Sciatic nerve (tissue), 2 donors: ENCODE data around the gene GUCY2C. TPM values are rescaled to one million over a fixed set of nuclear protein-coding genes. Genes with fewer than 3 reads are reported as not detected.

ENCODE experiments used
- ATAC-seq: fragments of 200-7000 bp; cut with Tn5 transposase; one replicate; pipeline ENCODE4 v1.9.1; 2020; ENCODE audit warnings: mild to moderate bottlenecking, moderate library complexity
- DNase-seq: peaks from one replicate; pipeline ENCODE4 v3.0.0-alpha.2; 2020; ENCODE audit warnings: low spot score
- intact Hi-C: fragments of 100-400 bp; cut with DNase I; formaldehyde crosslinking; loops from one replicate; pipeline ENCODE4 v1.14.2; 2022
- total RNA-seq: library from RNA; stranded (reverse); fragmentation: NEBNext Ultra II Directional; extraction: Animal tissue kit (Norgen Biotek cat#: 25700); gene quantifications from one replicate; pipeline ENCODE4 v1.2.1, GENCODE V29; 2021
- donor health status: DM: no; HTN: no; CAD: no.
- donor health status: DM: no; HTN: no; CAD: no.

The GUCY2C gene
- total RNA-seq, 1 donor from 2014 or later = not detected

DNA sequence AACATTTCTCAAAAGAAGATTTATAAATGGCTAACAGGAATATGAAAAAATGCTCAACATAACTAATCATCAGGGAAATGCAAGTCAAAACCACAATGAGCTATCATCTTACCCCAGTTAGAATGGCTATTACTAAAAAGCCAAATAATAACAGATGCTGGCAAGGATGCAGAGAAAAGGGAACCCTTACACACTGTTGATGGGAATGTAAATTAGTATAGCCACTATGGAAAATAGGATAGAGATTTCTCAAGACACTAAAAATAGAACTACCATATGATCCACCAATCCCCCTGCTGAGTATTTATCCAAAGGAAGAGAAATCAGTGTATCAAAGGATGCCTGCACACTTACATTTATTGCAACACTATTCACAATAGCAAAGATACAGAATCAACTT, 58.3 kb downstream of the GUCY2C start:
- ATAC-seq (no peak), DNase-seq (no peak)
- intact Hi-C loops = no loop called here

DNA sequence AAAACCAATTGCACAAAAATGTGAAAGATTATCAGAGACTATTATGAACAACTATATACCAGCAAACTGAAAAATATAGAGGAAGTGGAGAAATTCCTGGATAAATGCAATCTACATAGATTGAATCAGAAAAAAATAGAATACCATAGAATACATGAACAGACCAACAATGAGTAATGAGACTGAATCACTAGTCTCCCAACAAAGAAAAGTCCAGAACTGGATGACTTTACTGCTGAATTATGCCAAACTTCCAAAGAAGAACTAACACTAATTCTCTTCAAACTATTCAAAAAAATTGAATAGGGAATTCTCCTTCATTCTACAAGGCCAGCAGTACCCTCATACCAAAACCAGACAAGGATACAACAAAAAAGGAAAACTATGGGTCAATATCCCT, 60.6 kb downstream of the GUCY2C start:
- DNase-seq = no peak
- intact Hi-C loops = no loop called here
- no peak for ATAC-seq

DNA sequence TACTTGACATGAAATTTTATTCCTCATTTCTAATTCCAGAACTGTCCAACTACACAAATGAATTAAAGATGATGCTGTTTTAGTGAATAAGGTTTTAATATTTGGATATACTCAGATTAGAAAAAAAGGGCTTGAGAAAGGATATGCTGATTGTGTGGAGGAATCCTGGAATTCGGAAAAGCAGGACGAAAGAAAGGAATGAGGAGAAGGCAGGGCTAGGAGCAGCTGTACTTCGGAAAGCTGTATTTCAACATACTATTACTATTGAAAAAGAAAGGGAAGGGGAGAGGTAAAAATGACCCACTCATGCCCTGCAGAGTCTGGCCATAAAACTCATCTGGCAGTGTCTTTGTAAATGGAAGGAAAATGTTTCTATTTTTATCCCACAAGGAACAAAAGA, 65.6 kb downstream of the GUCY2C start:
- no peak for ATAC-seq
- no peak for DNase-seq
- intact Hi-C loops = no loop called here

DNA sequence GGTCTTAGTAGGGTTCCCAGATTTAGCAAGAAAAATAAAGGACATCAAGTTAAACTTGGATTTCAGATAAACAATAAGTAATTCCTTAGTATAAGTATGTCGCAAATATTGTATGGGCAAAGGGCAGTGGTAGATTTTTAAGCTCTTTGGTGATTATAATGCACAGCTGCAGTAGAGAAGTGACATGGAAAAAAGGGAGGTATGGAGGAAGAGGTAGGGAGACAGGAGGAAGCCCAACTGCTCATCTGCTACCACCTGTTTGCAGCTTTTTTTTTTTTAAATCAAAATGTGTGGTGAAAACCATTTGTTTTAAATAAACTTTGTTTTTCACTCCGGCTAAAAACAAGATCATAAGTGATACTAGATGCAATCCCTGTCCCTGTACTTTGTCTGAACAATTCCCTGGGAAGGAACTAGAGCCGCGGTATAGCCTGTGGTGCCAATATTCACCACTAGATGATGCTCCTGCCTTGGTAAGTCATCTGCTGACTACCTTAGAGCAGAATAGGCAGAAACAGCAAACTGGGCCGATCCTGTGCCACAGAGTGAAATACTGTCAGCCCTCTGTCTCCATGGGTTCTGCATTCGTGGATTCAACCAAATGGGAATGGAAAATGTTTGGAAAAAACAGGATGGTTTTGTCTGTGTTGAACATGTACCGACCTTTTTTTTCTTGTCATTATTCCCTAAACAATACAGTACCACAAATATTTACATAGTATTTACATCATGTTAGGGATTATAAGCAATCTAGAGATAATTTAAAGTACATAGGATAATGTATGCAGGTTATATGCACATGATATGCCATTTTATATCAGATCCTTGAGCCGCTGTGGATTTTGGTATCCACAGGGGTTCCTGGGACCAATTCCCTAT, 66.3 kb downstream of the GUCY2C start:
- ATAC-seq (peak; percentile 97), DNase-seq (peak; percentile 79)
- intact Hi-C loops = no loop called here

DNA sequence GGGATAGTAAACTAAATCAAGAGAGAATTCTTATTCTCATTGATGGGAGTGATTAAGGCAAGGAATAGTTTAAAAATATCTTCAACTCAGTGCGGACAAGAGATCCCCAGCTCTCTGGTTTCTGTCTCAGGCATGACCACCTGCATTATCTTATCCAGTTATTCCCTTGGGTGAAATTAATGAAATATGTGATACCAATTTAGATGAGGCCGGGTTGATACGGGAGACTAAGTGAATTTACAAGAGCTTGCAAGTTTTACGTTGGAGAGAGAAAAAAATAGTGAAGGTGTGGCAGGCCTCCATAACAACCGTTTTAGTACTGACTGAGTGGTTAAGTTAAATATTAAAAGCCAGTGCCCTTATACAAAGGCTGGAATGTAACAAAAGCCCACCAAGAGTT, 67.6 kb downstream of the GUCY2C start:
- intact Hi-C loops = no loop called here
- DNase-seq = no peak
- no peak for ATAC-seq

DNA sequence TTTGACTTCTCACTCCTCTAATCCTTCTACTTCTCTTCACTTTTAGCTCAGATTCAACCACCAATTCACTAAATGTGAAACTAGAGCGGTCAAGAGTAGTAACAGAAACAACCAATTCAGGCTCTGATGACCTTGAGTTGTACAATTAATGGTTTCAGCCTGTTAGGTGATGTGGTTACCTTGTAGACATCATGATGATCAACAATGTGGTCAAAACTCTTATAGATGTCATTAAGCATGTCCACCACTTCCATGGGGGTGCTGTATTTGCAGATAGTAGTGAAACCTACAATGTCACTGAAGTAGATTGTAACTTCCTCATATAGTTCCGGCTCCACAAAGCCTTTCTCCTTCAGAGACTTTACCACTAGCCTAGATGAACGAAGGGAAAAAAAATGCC, 74.6 kb downstream of the GUCY2C start:
- DNase-seq = no peak
- intact Hi-C loops = no loop called here
- ATAC-seq = no peak

DNA sequence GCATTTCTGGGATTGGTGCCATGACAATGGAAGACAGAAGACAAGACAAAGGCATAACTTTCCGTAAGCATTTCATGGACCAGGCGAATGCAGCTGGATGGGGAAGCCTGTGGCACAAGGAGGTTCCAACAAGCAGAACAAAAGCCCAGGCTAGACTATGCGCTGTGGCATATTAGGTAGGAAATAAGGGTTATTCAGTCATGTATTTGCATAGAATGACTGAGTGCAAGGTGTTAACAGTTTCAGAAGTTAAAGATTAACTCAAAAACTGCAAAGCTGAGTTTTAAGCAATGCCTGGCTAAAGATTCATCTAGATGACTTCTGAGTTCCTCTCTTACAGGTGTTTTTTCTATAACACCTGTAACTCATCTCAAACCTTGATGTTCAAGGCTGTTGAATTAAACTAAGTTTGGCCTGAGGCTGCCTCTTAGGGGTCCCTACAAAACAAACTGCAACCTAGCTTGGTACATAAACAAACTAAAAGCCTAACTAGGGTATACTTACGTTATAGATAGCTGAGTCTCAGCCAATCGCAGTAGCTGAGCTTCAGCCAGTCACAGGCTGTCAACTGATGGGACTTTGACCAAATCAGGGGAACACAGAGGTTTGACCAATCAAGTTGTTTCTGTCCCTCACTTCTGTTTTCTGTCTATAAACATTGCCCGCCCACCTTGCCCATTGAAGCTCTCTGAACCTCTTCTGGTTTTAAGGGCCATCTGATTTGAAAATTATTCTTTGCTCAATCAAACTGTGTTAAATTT, 76.5 kb downstream of the GUCY2C start:
- intact Hi-C loops = no loop called here

DNA sequence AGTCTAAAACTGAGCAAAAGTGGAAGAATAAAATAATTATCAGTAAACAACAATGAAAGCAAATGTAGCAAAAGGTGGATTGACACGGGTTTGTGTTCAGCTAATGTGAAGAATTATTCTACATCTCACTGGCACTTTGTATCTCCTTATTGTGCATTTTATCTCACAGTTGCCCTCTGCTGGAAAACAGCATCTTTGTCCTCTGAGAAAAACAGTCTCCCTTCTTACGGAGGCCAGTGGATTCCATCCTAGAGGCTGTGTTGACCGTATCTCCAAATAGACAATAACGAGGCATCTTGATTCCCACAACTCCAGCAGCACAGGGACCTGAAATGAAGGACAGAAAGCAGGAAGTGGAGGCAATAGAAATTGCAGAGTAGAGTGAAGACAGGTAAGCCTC, 77.4 kb downstream of the GUCY2C start:
- DNase-seq (no peak), ATAC-seq (no peak)
- intact Hi-C loops = no loop called here

More for the DNA sequence above, 76.5 kb downstream of the GUCY2C start:
- DNase-seq (no peak), ATAC-seq (no peak)

DNA sequence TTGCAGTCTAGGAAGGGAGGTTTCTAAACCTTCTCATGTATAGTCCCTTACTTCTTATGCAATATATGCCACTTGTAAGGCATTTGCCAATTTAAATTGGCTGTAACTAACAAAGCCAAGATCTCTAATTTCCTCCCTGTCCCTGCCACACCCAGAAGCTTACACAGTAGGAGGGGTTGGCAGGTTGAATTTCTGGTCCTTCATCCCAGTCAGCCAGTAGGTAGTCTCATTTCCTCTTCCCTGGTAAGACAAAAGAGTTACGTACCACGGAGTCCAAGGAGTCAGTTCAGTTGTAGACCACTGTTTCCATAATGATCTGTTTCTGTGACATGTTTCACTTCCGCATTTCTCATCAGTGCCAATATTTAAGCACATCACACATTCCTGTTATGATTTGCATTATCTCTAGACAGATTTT, 81.7 kb downstream of the GUCY2C start:
- intact Hi-C loops = no loop called here
- DNase-seq (no peak), ATAC-seq (peak; percentile 32)

DNA sequence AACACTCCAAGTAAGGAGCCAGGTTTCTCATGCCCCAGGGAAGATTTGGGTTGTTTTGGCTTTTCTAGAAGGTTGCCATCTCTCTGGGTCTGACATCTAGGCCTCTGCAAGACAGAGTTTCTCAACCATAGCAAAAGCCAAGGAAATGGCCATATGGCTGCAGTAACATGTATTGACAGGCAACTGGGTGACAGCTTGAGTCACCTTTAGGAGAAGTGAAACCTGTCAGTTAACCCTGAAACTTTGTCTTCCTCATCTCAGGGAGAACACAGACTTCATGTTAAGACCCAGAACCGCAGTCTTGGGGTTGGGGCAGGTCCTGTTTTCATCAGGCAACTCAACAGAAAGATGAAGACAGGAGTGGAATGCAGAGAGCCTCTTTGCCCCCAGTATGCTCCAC, 82.7 kb downstream of the GUCY2C start:
- intact Hi-C loops = no loop called here
- no peak for DNase-seq
- no peak for ATAC-seq

DNA sequence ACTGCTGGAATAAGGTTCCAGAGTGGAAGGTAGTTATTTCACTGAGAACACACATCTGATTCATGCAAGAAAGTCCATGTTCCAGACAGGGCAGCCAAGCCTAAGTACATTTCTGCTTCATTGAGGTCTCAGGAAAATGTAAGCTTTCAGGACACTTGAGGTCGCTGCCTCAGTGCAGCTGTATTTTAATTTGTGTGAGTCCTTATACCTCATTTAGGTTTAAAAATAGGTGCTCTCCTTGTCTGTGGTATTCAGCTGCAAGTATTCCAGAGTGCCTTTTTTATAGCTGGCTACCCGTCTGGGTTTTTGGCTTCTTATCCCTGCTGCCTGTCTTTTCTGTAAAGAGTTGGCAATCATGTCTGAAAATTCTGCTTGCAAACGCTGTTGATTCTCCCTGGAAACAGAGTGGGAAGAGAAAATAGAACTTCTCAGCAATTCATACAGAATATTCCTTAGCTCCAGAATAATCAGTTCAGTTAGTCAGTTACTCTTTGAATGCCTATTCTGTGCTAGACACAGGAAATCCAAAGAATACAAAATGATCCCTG, 83.4 kb downstream of the GUCY2C start:
- intact Hi-C loops = no loop called here
- no peak for DNase-seq
- ATAC-seq = no peak

DNA sequence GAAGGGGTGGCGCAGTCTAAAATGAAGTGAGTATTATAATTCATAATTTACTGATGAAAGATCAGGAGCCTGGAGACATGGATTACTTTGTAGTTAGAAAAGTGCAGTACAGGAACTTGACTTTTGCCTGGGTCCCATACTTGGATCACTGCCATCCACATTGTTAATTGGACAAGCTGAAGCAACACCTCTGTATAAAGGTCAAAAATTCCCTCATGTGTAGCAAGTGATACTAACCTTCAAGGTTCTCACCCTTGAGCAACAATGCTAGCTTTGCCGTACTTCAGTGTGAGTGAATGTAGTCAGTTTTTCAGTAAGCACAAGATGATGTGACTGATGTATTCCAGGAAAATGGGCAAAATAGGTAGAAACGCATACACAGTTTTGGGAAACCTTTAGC, 84.1 kb downstream of the GUCY2C start:
- intact Hi-C loops = no loop called here
- ATAC-seq = no peak

DNA sequence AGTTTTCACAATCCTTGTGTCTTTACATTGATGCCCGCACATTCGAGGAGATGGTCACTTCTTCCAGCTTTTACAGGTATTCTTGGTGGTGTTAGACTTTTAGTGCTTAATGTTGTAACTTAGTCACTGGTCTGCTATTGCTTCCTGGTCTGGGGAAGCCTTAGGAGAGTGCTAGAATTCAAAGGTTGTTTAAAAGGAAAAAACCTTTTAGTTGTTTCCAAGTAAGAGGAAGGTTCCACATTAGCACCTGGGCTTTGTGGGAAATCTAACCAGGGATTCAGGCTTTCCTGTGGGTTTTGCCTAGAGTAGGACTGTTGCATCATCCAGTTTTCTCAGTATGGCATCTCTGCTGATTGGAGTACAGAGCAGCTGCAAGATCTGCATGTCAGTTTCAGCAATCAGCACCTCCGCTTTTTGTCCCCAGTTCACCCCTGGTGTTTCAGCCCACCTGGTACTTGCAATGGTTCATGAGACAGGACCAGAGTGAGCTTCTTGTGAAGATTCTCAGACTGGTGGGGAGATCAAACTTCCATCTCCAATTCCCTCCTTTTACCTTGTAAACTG, 84.7 kb downstream of the GUCY2C start:
- no peak for ATAC-seq
- no peak for DNase-seq
- intact Hi-C loops = no loop called here

More for the DNA sequence above, 84.1 kb downstream of the GUCY2C start:
- DNase-seq = no peak

DNA sequence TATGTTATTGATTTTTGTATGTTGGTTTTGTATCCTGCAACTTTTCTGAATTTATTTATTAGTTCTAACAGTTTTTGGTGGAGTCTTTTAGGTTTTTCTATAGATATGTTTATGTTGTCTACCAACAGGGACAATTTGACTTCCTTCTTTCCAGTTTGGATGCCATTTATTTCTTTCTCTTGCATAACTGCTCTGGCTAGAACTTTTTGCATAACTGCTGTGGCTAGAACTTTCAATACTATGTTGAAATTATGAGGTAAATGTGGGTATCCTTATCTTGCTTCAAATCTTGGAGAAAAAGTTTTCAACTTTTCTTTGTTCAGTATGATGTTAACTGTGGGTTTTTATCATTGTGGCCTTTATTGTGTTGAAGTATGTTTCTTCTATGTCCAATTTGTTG, 88.8 kb downstream of the GUCY2C start:
- DNase-seq (no peak), ATAC-seq (no peak)
- intact Hi-C loops = no loop called here

DNA sequence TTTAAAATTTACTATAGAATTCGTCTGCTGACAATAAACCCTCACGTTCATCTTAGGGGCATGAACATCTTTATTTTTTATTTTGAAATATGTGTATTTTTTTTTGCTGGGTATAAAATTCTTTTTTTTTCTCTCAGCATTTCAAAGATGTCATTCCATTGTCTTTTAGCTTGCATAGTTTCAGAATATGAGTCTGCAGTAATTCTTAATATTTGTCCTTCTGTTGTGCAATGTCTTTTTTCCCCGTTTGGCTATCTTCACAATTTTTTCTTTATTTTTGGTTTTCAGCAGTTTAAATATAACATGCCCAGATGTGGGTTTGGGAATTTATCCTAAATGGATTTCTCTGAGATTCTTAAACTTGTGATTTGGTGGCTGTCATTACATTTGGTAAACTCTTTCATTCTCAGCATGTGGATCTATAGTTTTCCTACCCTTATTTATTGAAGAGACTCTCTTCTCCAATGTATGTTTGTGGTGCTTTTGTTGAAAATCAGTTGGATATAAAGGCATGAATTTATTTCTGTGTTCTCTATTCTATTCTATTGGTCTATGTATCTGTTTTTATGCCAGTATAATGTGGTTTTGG, 90.9 kb downstream of the GUCY2C start:
- ATAC-seq (no peak), DNase-seq (no peak)
- intact Hi-C loops = no loop called here

DNA sequence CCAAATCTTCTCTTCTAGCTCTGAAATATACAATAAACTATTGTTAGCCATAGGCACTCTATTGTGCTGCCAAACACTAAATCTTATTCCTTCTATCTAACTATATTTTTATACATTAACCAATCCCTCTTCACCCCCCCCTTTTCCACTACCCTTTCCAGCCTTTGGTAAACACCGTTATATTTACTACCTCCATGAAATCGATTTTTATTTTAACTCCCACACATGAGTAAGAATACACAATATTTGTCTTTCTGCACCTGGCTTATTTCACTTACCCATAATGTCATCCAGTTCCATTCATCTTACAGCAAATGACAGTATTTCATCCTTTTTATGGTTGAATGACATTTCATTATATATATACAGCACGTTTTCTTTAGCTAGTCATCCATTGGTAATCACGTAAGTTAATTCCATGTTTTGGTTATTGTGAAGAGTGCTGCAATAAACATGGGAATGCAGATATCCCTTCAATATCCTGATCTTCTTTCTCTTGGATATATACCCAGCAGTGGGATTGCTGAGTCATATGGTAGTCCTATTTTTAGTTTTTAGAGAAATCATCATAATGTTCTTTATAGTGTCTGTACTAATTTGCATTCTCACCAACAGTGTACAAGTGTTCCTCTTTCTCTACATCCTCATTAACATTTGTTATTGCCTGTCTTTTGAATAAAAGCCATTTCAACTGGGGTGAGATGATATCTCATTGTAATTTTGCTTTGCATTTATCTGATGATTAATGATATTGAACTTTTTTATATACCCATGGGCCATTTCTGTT, 94.5 kb downstream of the GUCY2C start:
- no peak for ATAC-seq
- intact Hi-C loops = no loop called here
- DNase-seq = no peak

DNA sequence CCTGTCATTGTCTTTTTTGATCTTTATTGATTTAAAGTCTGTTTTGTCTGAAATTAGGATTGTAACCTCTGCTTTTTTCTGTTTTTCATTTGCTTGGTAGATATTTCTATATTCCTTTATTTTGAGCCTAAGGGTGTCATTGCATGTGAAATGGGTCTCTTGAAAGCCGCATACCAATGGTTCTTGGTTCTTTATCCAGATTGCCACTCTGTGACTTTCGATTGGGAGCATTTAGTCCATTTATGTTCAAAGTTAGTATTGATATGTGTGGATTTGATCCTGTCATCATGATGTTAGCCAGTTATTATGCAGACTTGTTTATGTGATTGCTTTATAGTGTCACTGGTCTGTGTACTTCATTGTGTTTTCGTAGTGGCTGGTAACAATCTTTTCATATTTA, 98.9 kb downstream of the GUCY2C start:
- intact Hi-C loops = no loop called here
- ATAC-seq = no peak
- DNase-seq = no peak

DNA sequence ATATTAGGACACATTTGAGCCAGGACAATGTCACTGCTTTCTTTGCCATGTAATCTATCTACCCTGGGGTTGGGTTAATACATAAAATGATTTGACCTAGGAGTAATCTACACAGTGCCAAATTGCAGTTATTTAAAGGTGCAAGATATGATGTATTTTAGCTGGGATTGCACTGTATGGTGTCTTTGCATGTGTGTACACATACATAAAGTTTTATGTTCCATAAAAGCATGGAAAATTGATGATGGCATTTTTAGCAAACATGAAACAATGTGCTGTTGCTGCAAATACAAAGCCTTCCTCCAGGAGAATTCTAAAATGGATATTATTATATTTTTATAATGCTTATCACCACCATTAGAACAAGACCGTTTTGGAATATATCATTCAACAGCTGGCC, 104.7 kb downstream of the GUCY2C start:
- ATAC-seq = no peak
- intact Hi-C loops = no loop called here
- DNase-seq = no peak
